ENCODE measurements around the gene TEPSIN.

DNA sequence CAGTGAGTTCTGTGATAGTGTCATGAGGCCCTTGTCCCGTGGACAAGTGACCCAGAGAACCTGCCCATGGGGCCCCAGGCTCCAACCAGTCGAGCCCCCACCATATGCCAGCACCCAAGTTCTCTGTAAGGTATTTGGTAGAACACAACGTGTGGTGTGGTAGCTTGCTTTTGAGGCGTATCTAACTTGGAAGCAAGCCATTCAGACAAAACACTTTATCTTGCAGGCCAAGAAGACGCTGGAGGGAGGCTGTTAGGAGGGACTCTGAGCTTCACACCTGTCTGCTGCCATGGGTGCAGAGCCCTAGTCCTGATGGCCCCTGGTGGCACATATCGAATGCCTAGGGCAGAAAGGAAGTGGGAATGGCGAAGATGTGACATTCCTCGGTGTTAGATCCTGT is 1.9 kb upstream of the TEPSIN start:
- no peak for TF ChIP-seq CTCF (IDR thresholded peaks at IDR 0.05)
- TF ChIP-seq POLR2A (IDR thresholded peaks at IDR 0.05): no peak
